Measurements from ENCODE around the gene CENATAC.

Gene CENATAC

DNA sequence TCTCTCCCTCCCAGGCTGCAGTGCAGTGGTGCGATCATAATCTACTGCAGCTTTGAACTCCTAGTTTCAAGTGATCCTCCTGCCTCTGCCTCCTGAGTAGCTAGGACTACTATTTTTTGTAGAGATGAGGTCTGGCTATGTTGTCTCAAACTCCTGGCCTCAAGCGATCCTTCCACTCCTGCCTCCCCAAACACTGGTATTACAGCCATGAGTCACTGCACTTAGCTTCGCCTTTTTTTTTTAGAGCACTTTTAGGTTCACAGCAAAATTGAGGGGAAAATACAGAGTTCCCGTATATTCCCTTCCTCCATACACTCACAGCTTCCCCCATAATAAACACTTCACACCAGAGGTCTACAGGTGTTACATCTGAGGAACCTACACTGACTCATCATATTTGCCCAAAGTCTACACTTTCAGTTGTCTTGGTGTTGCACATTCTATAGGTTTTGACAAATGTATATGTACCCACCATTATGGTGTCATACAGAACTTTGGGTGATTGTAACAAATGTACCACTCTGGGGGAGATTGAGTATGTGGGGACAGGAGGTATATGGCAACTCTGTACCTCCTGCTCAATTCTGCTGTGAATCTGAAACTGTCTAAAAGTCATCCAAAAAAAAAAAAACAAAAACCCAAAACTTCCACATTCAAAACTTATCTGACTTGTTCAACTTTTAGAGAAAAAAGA is 44.0 kb downstream of the CENATAC start:
- TF ChIP-seq SIN3A (IDR thresholded peaks at IDR 0.05; ENCODE audit: borderline replicate concordance, insufficient read depth, low read length) (no peak), POLR2AphosphoS5 (IDR thresholded peaks at IDR 0.05; ENCODE audit: low read depth, low read length) (no peak), FOXP2 (optimal IDR thresholded peaks at IDR 0.05; ENCODE audit: borderline replicate concordance, extremely low read depth, extremely low read length, insufficient read depth) (no peak)
- TF ChIP-seq, protein P1, sequence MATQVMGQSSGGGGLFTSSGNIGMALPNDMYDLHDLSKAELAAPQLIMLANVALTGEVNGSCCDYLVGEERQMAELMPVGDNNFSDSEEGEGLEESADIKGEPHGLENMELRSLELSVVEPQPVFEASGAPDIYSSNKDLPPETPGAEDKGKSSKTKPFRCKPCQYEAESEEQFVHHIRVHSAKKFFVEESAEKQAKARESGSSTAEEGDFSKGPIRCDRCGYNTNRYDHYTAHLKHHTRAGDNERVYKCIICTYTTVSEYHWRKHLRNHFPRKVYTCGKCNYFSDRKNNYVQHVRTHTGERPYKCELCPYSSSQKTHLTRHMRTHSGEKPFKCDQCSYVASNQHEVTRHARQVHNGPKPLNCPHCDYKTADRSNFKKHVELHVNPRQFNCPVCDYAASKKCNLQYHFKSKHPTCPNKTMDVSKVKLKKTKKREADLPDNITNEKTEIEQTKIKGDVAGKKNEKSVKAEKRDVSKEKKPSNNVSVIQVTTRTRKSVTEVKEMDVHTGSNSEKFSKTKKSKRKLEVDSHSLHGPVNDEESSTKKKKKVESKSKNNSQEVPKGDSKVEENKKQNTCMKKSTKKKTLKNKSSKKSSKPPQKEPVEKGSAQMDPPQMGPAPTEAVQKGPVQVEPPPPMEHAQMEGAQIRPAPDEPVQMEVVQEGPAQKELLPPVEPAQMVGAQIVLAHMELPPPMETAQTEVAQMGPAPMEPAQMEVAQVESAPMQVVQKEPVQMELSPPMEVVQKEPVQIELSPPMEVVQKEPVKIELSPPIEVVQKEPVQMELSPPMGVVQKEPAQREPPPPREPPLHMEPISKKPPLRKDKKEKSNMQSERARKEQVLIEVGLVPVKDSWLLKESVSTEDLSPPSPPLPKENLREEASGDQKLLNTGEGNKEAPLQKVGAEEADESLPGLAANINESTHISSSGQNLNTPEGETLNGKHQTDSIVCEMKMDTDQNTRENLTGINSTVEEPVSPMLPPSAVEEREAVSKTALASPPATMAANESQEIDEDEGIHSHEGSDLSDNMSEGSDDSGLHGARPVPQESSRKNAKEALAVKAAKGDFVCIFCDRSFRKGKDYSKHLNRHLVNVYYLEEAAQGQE (IDR thresholded peaks at IDR 0.05; ENCODE audit: insufficient read depth in 1 of 2, low read depth in 2 of 2, low read length in 2 of 2): no peak

DNA sequence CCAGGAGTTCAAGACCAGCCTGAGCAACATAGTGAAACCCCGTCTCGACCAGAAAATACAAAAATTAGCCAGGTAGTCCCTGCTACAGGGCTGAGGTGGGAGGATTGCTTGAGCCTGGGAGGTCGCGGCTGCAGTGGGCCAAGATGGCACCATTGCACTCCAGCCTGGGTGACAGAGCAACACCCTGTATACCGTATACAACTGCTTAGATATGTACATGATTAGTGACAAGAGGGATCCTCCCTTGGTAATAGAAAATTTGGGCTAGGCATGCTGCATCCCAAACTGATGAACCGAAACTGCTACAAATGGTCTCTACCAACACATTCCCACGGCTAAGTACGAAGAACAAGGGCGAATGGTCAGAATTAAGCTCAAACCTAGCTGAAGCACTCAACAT is 45.0 kb downstream of the CENATAC start:
- TF ChIP-seq, protein P1 (IDR thresholded peaks at IDR 0.05; ENCODE audit: insufficient read depth in 1 of 2, low read depth in 2 of 2, low read length in 2 of 2): no peak
- TF ChIP-seq FOXP2 (optimal IDR thresholded peaks at IDR 0.05; ENCODE audit: borderline replicate concordance, extremely low read depth, extremely low read length, insufficient read depth) (no peak), SIN3A (IDR thresholded peaks at IDR 0.05; ENCODE audit: borderline replicate concordance, insufficient read depth, low read length) (no peak), TAF1 (IDR thresholded peaks at IDR 0.05; ENCODE audit: borderline replicate concordance, insufficient read depth, low read length) (no peak), POLR2AphosphoS5 (IDR thresholded peaks at IDR 0.05; ENCODE audit: low read depth, low read length) (no peak)

DNA sequence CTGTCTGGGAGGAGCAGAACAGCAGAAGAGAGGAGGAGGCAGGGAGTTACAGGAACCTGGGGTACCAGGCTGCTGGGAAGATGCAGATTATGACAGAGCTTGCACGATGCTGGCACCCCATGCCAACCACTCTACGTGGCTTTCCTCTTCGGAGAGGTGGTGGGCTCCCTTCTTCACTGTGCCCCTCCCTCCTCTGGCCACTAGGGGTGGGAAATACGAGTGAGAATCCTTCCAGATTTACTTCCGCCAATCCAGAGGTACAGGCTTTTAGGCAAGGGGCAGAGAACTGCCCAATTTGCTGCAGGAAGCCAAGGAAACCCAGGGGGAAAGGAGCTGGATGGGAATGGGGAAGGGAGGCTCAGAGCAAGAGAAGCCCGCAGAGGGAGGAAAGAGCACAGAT is 46.8 kb downstream of the CENATAC start:
- TF ChIP-seq, protein P1 (IDR thresholded peaks at IDR 0.05; ENCODE audit: insufficient read depth in 1 of 2, low read depth in 2 of 2, low read length in 2 of 2): no peak
- TF ChIP-seq SIN3A (IDR thresholded peaks at IDR 0.05; ENCODE audit: borderline replicate concordance, insufficient read depth, low read length) (no peak), POLR2AphosphoS5 (IDR thresholded peaks at IDR 0.05; ENCODE audit: low read depth, low read length) (no peak), FOXP2 (optimal IDR thresholded peaks at IDR 0.05; ENCODE audit: borderline replicate concordance, extremely low read depth, extremely low read length, insufficient read depth) (no peak), TAF1 (IDR thresholded peaks at IDR 0.05; ENCODE audit: borderline replicate concordance, insufficient read depth, low read length) (no peak)

DNA sequence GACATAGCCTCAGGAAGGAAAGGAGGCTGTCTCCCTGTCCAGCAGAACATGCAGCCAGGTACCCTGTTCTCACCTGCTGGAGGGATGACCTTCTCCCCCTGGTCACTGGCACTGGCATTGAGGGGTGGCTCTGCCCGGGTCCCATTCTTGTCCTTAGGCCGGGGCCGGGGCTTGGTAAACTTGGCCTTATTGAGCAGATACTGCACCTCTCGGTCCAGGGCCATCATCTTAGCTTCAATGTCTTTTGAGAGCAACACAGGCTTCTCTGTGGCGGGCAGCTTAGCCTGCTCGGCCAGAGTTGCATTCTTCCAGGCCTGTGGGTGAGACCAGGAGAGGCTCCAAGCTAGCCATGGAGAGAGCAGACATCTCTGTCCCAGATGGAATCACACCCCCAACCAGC is 48.6 kb downstream of the CENATAC start:
- TF ChIP-seq, protein P1 (IDR thresholded peaks at IDR 0.05; ENCODE audit: insufficient read depth in 1 of 2, low read depth in 2 of 2, low read length in 2 of 2): no peak
- TF ChIP-seq TAF1 (IDR thresholded peaks at IDR 0.05; ENCODE audit: borderline replicate concordance, insufficient read depth, low read length) (no peak), FOXP2 (optimal IDR thresholded peaks at IDR 0.05; ENCODE audit: borderline replicate concordance, extremely low read depth, extremely low read length, insufficient read depth) (no peak), POLR2AphosphoS5 (IDR thresholded peaks at IDR 0.05; ENCODE audit: low read depth, low read length) (no peak)

DNA sequence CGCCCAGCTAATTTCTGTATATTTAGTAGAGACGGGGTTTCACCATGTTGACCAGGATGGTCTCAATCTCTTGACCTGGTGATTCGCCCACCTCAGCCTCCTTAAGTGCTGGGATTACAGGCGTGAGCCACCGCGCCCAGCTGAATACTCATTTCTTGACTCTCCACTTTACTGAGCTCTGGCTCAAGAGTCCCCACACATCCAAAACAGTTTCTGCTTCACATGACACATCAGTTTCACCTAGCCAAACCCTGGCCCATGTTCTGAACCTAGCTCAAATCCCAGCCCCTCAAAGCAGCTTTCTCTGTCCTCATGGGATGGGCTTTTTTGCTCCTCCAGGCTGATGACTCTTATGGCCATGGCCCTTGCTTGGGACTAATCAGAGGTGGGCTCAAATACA is 49.3 kb downstream of the CENATAC start:
- no peak for TF ChIP-seq SIN3A (IDR thresholded peaks at IDR 0.05; ENCODE audit: borderline replicate concordance, insufficient read depth, low read length)
- TF ChIP-seq TAF1 (IDR thresholded peaks at IDR 0.05; ENCODE audit: borderline replicate concordance, insufficient read depth, low read length): no peak
- TF ChIP-seq, protein P1 (IDR thresholded peaks at IDR 0.05; ENCODE audit: insufficient read depth in 1 of 2, low read depth in 2 of 2, low read length in 2 of 2): no peak
- no peak for TF ChIP-seq POLR2AphosphoS5 (IDR thresholded peaks at IDR 0.05; ENCODE audit: low read depth, low read length)
- TF ChIP-seq FOXP2 (optimal IDR thresholded peaks at IDR 0.05; ENCODE audit: borderline replicate concordance, extremely low read depth, extremely low read length, insufficient read depth): no peak

All from PFSK-1 (cell line).